Non-pigmented ciliary epithelial cell (primary cell): ENCODE results near the gene WIPF1.

ENCODE experiments used
- DNase-seq: peaks from one replicate; pipeline ENCODE4 v3.0.0-alpha.2; 2010; ENCODE audit warnings: low read depth

WIPF1 gene

GRCh38 chr2:174540893-174541292 lies 56.7 kb downstream of the WIPF1 start:
- DNase-seq = no peak

GRCh38 chr2:174535757-174536703 lies 61.6 kb downstream of the WIPF1 start:
- DNase-seq = no peak

- DNase-seq = no peak
Measured at GRCh38 chr2:174535083-174535482, 62.5 kb downstream of the WIPF1 start.

DNA sequence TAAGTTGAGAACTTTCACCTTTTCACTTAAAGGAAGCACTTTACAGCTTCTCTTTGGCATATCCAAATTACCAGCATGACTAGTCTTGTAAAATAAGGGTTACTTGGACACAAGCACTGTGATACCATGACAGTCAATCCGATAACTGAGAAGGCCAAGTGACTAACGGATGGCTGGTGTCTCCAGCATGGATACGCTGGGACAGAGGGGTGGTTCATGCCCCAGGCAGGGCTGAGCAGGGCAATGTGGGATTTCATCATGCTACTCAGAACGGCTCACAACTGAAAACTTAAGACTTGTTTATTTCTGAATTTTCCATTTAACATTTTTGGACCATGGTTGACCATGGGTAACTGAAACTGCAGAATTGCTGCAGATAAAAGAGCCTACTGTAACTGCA lies 67.7 kb downstream of the WIPF1 start:
- no peak for DNase-seq

DNA sequence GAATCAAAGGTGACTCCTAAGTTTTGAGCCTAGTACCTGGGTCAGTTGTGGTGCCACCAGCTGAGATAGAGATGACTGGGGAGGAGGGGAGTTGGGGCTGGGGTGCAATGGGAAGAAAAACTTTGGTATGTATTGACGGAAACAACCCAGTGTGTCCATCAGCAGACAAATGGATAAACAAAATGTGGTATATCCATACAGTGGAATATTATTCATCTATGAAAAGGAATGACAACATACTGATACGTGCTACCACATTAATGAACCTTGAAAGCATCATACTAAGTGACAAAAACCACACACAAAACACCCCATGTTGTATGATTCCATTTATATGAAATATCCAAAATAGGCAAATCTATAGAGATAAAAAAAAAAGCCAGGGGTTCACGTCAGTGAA lies 69.6 kb downstream of the WIPF1 start:
- DNase-seq = no peak

GRCh38 chr2:174527101-174527721 lies 70.4 kb downstream of the WIPF1 start:
- DNase-seq = no peak

DNA sequence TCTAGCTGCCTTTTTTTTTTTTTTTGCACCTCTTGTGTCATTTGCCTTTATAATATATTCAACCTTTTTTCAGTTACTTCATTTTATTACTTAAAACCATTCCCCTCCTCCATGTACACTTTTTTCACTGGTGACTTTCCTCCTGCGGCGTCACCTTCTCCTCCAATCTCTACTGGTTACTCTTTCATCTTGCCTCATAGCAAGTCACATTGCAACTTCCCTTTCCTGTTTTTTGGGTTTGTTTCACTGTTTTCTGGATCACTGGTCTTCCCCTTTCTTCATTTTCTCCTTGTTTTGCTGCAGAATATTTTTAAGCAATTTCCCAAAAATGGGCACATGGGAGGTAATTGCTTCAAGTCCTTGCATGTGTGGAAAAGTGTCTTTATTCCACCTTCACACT lies 73.1 kb downstream of the WIPF1 start:
- no peak for DNase-seq

- no peak for DNase-seq
Measured at GRCh38 chr2:174522553-174522952, 75.1 kb downstream of the WIPF1 start.

DNA sequence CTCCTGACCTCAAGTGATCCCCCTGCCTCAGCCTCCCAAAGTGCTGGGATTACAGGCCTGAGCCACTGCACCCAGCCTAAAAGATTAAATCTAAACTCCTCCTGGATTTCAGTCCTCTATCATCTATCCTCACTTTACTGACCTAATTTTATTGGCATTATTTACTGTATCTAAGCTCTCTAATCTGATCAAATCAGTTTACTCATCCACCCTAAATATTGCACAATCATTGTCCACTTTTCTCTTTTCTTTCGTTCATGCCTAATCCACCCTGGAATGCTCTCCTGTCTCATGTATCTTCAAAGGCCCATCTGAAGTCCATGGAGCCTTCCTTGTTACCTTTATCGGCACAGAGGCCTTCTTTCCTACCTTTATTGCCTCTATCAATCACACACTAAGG lies 79.2 kb downstream of the WIPF1 start:
- no peak for DNase-seq

DNA sequence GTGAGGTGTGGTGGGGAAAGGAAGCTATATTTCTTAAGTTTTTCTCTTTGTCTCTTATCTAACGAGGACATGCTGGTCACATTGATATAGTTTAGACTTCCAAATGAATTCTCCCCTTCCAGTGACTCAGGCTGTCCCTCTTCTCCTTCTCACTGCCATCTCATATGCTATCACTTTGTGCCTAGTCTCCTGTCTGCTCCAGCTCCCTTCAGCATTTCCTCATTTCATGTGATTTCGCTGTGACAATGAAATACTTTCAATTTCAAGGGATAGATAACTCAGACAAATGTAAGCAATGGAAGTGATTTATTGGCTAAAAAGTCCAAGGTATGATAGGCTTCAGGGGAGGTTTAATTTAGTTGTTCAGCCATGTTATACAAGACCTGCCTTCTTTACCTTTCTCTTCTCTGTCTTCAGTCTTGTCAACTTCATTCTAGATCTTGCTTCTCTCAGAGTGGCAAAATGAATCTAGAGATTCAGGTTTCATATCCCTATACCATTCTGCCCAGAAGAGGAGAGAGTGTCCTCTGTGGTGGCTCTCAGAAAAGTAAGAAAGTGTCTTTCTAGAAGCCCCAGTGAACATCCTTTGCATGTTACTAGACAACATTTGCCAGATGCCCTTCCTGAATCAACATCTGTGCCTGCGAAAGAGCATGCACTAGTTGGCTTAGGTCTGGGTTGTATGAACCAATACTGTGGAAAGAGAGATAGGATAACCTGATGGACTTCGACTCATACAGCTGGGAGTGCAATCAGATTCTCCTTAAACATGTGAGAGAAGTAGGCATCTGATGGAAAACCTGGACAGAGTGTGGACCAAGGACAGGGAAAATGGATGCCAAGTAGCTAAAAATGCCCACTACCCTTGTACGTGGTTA lies 80.9 kb downstream of the WIPF1 start:
- DNase-seq = no peak

DNA sequence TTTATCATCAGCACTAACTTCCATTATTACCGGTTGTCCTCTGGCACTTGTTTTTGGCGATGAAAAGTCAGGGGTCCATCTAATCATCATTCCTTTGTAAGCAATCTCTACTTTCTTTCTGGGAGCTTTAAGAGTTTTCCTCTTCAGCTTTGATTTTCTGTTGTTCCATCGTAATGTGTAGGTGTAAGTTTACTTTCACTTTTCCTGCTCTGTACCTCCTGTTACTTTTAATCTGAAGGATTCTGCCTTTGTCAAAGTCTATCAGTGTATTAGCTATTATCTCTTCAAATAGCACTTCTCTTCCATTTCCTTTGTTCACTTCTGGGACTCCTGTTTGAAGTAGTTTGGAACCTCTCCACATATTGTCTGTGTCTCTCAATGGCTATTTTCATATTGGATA lies 85.3 kb downstream of the WIPF1 start:
- DNase-seq = no peak

- DNase-seq = no peak
Measured at GRCh38 chr2:174511580-174512260, 85.9 kb downstream of the WIPF1 start.

DNA sequence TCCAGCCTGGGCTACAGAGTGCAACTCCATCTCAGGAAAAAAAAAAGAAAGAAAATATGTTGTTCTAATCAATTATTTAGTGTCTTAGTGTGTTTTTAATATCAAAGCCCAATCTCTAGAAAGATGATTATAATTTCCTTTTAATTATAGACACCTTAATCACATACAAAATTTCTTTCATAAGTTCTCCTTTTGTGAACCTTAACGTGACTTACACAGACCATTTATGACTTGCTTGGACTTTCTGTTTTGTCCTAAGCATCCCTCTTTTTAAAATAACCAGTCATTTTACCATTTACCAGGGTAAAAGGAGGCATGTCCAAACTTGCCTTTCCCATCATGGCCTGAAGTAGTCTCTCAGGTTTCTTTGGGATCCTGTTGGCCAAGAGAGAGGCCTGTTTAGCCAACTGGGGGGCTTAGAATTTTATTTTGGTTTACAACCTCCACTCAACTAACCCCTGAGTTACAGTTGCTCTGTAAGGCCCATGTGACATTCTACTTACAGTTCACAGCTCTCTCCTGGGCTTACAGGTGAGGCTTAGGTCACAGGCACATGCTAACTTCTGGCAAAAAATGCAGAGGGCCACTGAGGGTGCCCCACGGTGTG lies 86.9 kb downstream of the WIPF1 start:
- DNase-seq = no peak
